ENCODE data around the gene HOXD13.

Gene HOXD13

GRCh38 chr2:176134035-176134434, 41.5 kb downstream of the HOXD13 start:
- no peak for TF ChIP-seq CTCF (conservative IDR thresholded peaks at IDR 0.05; ENCODE audit: low read length)
- no peak for DNase-seq (ENCODE audit: low read depth)
- H3K4me3 ChIP-seq (ENCODE audit: low read length) = no peak overlapping the region

- peak; percentile 74 for DNase-seq (ENCODE audit: low read depth)
Observed at GRCh38 chr2:176135035-176135440, 42.5 kb downstream of the HOXD13 start.

GRCh38 chr2:176136374-176137251, 44.1 kb downstream of the HOXD13 start:
- DNase-seq (ENCODE audit: low read depth) = peak; percentile 85
- TF ChIP-seq CTCF (conservative IDR thresholded peaks at IDR 0.05; ENCODE audit: low read length) = no peak
- H3K4me3 ChIP-seq (ENCODE audit: low read length) = peak overlapping the region; percentile 80

More at GRCh38 chr2:176135035-176135440, 42.5 kb downstream of the HOXD13 start:
- TF ChIP-seq CTCF (conservative IDR thresholded peaks at IDR 0.05; ENCODE audit: low read length) = peak; percentile 36; the same call in 1 of the 2 replicates
- peak overlapping the region; percentile 80 for H3K4me3 ChIP-seq (ENCODE audit: low read length)

GRCh38 chr2:176137252-176137580, 44.7 kb downstream of the HOXD13 start:
- no peak for TF ChIP-seq CTCF (conservative IDR thresholded peaks at IDR 0.05; ENCODE audit: low read length)
- peak overlapping the region; percentile 80 for H3K4me3 ChIP-seq (ENCODE audit: low read length)
- no peak for DNase-seq (ENCODE audit: low read depth)

GRCh38 chr2:176137906-176138305, 45.4 kb downstream of the HOXD13 start:
- peak overlapping the region; percentile 80 for H3K4me3 ChIP-seq (ENCODE audit: low read length)
- peak; percentile 58 for DNase-seq (ENCODE audit: low read depth)
- no peak for TF ChIP-seq CTCF (conservative IDR thresholded peaks at IDR 0.05; ENCODE audit: low read length)

GRCh38 chr2:176138526-176138922, 46.0 kb downstream of the HOXD13 start:
- peak overlapping the region; percentile 80 for H3K4me3 ChIP-seq (ENCODE audit: low read length)
- TF ChIP-seq CTCF (conservative IDR thresholded peaks at IDR 0.05; ENCODE audit: low read length) = no peak
- peak; percentile 36 for DNase-seq (ENCODE audit: low read depth)
